Bone marrow (tissue), 2 donors: ENCODE measurements around the gene SLC13A1.
"Not testable (repeated sequence)": the region's sequence is repeated elsewhere in the genome, so short reads cannot be mapped to it uniquely, and the experiment has no call there.

Experiments used
- DNase-seq, 2 donors: peaks; one replicate each; lab custom pipeline; 2025; lab: John Stamatoyannopoulos, UW

Gene SLC13A1

GRCh38 chr7:123126691-123127090, 73.1 kb downstream of the SLC13A1 start:
- DNase-seq: no peak

GRCh38 chr7:123126171-123126570, 73.6 kb downstream of the SLC13A1 start:
- no peak for DNase-seq

GRCh38 chr7:123125231-123125630, 74.5 kb downstream of the SLC13A1 start:
- no peak for DNase-seq

GRCh38 chr7:123122916-123123315, 76.9 kb downstream of the SLC13A1 start:
- DNase-seq: no peak

GRCh38 chr7:123120286-123120685, 79.5 kb downstream of the SLC13A1 start:
- no peak for DNase-seq

GRCh38 chr7:123115331-123115730, 84.4 kb downstream of the SLC13A1 start:
- DNase-seq: no peak

- DNase-seq: no peak
Measured at GRCh38 chr7:123114288-123114687, 85.5 kb downstream of the SLC13A1 start.

GRCh38 chr7:123112833-123113232, 86.9 kb downstream of the SLC13A1 start:
- no peak for DNase-seq

GRCh38 chr7:123099712-123100111, 100.1 kb downstream of the SLC13A1 start:
- no peak for DNase-seq

GRCh38 chr7:123096976-123097375, 102.8 kb downstream of the SLC13A1 start:
- no peak for DNase-seq

- no peak for DNase-seq
Measured at GRCh38 chr7:123096434-123096833, 103.3 kb downstream of the SLC13A1 start.

GRCh38 chr7:123090456-123090855, 109.3 kb downstream of the SLC13A1 start:
- DNase-seq: no peak

GRCh38 chr7:123086910-123087309, 112.9 kb downstream of the SLC13A1 start:
- DNase-seq: not testable (repeated sequence)

- not testable (repeated sequence) for DNase-seq
Measured at GRCh38 chr7:123084861-123085260, 114.9 kb downstream of the SLC13A1 start.

- DNase-seq: no peak
Measured at GRCh38 chr7:123079021-123079420, 120.7 kb downstream of the SLC13A1 start.

GRCh38 chr7:123075838-123076467, 123.8 kb downstream of the SLC13A1 start:
- DNase-seq: no peak

- DNase-seq: no peak
Measured at GRCh38 chr7:123070702-123071286, 129.0 kb downstream of the SLC13A1 start.

- DNase-seq: no peak
Measured at GRCh38 chr7:123067814-123068213, 132.0 kb downstream of the SLC13A1 start.
